Body of pancreas (tissue), 4 donors: ENCODE data around the gene NME2. TPM values are rescaled to one million over a fixed set of nuclear protein-coding genes. Genes with fewer than 3 reads are reported as not detected.
"Not testable (repeated sequence)": the region's sequence is repeated elsewhere in the genome, so short reads cannot be mapped to it uniquely, and the experiment has no call there.

Source experiments
- ATAC-seq: fragments of 150-250 bp; one replicate; pipeline ENCODE4 v1.9.1; 2016
- DNase-seq, 4 donors: peaks; one replicate each; pipeline ENCODE4 v3.0.0-alpha.2; 2019
- H3K27ac ChIP-seq, 4 donors: fragments of 200-600 bp; sonication (generic); 1 replicate in 3 of 4; 2 replicates in 1 of 4; pipeline versions ENCODE4 v1.5.1 to v1.6.1; 2016 to 2019; ENCODE audit warnings: mild to moderate bottlenecking in 1 of 4, mixed read lengths in 1 of 4, moderate library complexity in 1 of 4
- H3K27me3 ChIP-seq, 2 donors: fragments of 200-600 bp; sonication (generic); one replicate each; pipeline ENCODE4 v1.6.0; 2016; ENCODE audit warnings: mild to moderate bottlenecking in 1 of 2
- H3K36me3 ChIP-seq, 2 donors: fragments of 200-600 bp; sonication (generic); replicated peaks in 1 of 2; 2 replicates each; pipeline ENCODE4 v1.5.1; 2016; ENCODE audit warnings: low read depth in 2 of 2; ENCODE audit not compliant: insufficient read depth in 1 of 2
- H3K4me1 ChIP-seq: fragments of 200-600 bp; sonication (generic); one replicate; pipeline ENCODE4 v1.6.0; 2016
- H3K4me3 ChIP-seq, 2 donors: fragments of 200-600 bp; sonication (generic); 1 replicate in 1 of 2; 2 replicates in 1 of 2; pipeline ENCODE4 v1.5.1; 2016 to 2019
- H3K9me3 ChIP-seq, 3 donors: fragments of 200-600 bp; sonication (generic); 1 replicate in 2 of 3; 2 replicates in 1 of 3; pipeline ENCODE4 v1.5.1; 2016
- POLR2A ChIP-seq, 3 donors: fragments of 450-650 bp; IDR thresholded peaks; one replicate each; pipeline ENCODE4 v1.6.1; 2016; ENCODE audit warnings: antibody characterized with exemption in 3 of 3, mild to moderate bottlenecking in 2 of 3
- WGBS, 2 donors: methylation state at CpG; one replicate each; pipeline ENCODE4 v1.1.5; 2017; 5-methylcytosine and 5-hydroxymethylcytosine counted together
- intact Hi-C: fragments of 100-400 bp; cut with DNase I; formaldehyde crosslinking; loops from one replicate; pipeline ENCODE4 v1.15.1; 2023
- total RNA-seq, 2 donors: library from RNA; depleted of rRNA; stranded (reverse); fragments of >200 nt; gene quantifications; one replicate each; pipeline ENCODE4 v1.1.0, GENCODE V29; 2016
- TF ChIP-seq, protein P1 (sequence below), 7 experiments: fragments of 450-650 bp in 4 of 7; fragments of 200-600 bp in 3 of 7; sonication (generic) in 3 of 7; IDR thresholded peaks; one replicate each; pipeline ENCODE4 v1.5.1; 2016 to 2019; ENCODE audit warnings: antibody characterized with exemption in 7 of 7

NME2 gene
- total RNA-seq, 2 donors from 2014 or later: 108 to 172 TPM

DNA sequence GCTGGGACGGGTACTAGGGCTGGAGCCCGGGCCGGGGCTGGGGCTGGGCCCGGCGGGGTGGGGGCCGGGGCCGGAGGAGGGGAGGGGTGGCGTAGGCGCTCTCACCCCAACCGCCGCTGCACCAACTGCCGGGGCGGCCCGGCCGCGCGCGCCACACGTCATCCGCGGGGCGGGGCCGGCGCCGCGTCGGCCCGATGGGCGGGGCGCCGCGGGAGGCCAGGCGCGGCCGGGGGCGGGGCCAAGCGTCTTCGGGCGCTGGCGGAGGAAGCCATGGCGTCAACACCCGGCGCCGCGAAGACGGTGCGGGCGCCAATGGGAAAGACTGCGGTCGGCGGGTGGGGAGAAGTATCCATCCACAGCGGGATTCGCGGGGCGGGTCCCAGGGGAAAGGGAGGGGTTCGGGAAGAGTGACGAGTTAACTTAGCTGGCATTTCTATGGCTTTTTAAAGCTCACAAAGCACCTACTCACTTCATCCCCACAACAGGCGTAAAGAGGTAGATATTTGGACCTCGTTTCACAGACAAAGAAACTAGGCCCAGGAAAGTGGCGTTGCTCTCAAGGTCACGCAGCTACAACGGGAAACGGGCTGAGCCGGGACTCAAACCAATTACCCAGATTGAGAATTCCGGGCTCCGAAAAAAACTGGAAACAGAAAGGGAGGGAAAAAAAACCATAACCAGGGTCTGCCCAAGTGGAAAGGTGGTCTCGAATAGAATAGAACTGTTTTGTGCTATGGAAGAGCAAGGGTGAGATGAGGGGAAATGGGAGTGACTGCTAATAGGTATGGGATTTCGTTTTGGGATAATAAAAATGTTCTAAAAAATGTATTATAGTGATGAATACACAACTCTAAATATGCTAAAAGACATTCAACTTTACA, 45.2 kb upstream of the NME2 start, which contains the start of gene SPAG9:
Gene SPAG9 (minus strand): TSS at position 130 of the 881 bp plus-strand sequence. CDS start 212 bp downstream, outside the sequence.
- Histone ChIP-seq H3K27me3 (no peaks in the 10 kb centered on the region), H3K36me3 (no peaks in the 10 kb centered on the region), H3K4me3 (peak within 1 kb of the TSS; percentile 83 to 89), H3K4me1 (peaks cover 54% of the 10 kb centered on the region), H3K9me3 (no peaks in the 10 kb centered on the region), H3K27ac (peak within 1 kb of the TSS; percentile 94 to 100 (median 98))
- TF ChIP-seq POLR2A (IDR thresholded peaks at IDR 0.05): peak in 2 of 3 donors; percentile 60 to 89
- TF ChIP-seq, protein P1, sequence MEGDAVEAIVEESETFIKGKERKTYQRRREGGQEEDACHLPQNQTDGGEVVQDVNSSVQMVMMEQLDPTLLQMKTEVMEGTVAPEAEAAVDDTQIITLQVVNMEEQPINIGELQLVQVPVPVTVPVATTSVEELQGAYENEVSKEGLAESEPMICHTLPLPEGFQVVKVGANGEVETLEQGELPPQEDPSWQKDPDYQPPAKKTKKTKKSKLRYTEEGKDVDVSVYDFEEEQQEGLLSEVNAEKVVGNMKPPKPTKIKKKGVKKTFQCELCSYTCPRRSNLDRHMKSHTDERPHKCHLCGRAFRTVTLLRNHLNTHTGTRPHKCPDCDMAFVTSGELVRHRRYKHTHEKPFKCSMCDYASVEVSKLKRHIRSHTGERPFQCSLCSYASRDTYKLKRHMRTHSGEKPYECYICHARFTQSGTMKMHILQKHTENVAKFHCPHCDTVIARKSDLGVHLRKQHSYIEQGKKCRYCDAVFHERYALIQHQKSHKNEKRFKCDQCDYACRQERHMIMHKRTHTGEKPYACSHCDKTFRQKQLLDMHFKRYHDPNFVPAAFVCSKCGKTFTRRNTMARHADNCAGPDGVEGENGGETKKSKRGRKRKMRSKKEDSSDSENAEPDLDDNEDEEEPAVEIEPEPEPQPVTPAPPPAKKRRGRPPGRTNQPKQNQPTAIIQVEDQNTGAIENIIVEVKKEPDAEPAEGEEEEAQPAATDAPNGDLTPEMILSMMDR (IDR thresholded peaks at IDR 0.05): no peak
- ATAC-seq (peak; percentile 81), DNase-seq (peak; percentile 95 to 96 (median 96))
- WGBS, 2 donors: 1 to 3% methylated on average over 24 to 57 of the region's 68 CpGs
- intact Hi-C loops: no loop called here

DNA sequence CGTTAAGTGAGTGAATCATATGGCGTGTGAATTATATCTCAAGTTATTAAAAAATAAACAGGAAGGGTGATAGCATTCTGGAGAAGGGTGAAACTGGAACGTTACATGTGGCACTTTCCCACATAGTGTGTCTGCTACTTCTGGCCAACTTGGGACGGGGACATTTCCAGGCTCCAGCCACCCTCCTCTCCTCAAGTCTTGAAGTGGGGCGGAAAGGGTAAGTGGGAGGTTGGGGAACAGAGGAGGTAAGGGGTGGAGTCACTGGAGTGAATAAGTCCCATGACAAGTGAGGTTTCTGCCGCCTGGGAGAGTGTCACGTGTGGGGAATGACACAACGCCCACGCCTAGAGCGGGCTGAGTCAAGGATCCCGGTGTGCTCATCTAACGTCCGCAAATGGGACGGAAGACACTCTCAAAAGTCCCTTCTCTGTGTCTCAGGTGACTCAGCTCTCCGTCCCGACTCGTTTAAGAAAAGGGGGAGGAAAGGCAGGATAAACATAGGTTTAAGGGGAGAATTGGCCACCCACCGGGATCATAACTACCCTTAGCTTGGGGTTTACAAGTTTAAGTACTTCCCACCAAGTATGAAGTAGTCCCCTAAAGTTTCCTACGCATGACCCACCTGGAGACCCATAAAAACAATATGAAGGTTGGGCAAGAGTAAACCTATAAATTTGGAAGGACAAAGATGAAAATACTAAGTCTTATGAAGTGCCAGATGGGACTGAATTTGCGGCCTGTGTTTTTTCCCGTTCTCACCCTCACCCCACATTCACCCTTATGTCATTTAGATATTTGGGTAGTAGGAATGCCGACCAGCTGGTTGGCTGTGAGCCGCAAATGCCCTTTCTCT, 44.4 kb upstream of the NME2 start:
- Histone ChIP-seq H3K27me3 (no peaks in the 10 kb centered on the region), H3K36me3 (no peaks in the 10 kb centered on the region), H3K4me1 (peaks cover 54% of the 10 kb centered on the region), H3K27ac (peak overlapping the region; percentile 94 to 100 (median 98)), H3K4me3 (peak overlapping the region in 1 of 2 donors; percentile 23), H3K9me3 (no peaks in the 10 kb centered on the region)
- DNase-seq: peak; percentile 91 to 98 (median 95)
- WGBS, 2 donors: 5 to 7% methylated on average over 23 of the region's 23 CpGs
- peak; percentile 95 to 99 (median 99) for TF ChIP-seq POLR2A (IDR thresholded peaks at IDR 0.05)
- TF ChIP-seq, protein P1 (IDR thresholded peaks at IDR 0.05): peak in 1 of 7 experiments; percentile 4
- ATAC-seq: peak; percentile 72
- intact Hi-C loops: no loop called here

DNA sequence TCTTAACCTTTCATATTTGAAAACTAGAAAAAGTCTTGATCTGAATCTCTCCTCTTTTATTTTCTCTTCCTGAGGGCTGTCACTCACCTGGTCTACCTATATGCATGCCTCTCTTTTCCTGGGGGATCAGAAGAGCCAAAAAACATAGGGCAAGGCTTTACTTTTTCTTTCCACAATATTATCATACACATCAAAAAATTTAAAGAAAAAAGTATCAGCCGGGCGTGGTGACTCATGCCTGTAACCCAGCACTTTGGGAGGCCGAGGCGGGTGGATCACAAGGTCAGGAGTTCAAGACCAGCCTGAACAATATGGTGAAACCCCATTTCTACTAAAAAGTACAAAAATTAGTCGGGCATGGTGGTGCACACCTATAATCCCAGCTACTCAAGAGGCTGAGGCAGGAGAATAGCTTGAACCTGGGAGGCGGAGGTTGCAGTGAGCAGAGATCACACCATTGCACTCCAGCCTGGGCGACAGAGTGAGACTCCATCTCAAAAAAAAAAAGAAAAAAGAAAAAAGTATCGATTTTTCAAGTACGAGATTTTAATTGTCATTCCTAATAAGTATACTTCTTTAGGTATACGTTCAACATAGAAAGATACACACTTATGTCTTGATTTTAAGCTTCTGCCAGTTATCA, 43.6 kb upstream of the NME2 start:
- H3K9me3 ChIP-seq, H3K4me3 ChIP-seq: not testable (repeated sequence)

DNA sequence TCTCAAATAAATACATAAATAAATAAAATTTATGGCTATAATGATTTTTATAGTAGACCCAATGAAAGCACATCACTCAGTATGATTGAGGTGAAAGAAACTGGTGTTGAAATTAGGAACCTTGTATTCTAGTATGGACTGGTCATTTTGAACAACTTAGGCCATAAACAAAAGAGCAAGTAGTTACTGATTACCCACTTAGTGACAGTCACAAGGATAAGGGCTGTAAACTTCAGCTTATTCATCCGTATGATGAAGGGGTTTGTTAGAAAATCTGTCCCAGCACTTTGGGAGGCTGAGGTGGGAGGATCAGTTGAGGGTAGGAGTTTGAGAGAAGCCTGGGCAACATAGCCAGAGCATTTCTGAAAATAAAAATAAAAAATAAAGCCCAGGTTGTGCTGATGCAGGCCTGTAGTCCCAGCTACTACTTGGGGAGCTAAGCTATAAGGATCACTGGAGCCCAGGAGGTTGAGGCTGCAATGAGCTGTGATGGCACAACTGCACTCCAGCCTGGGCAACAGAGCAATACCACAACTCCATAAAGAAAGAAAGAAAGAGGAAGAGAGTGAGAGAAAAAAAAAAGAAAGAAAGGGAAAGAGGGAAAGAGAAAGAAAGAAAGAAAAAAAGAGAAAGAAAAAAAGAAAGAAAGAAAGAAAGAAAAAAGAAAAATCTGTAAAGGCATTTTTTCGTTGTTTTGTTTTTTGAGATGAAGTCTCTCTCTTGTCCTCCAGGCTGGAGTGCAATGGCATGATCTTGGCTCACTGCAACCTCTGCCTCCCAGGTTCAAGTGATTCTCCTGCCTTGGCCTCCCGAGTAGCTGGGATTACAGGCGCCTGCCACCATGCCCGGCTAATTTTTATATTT, 41.3 kb upstream of the NME2 start:
- H3K27me3 ChIP-seq: no peaks in the 10 kb centered on the region
- 81 to 82% methylated on average over 5 of the region's 5 CpGs for WGBS, 2 donors
- peaks cover 43% of the 10 kb centered on the region for H3K4me1 ChIP-seq
- no peak overlapping the region for H3K4me3 ChIP-seq
- peak overlapping the region in 3 of 4 donors; percentile 19 to 80 (median 78) for H3K27ac ChIP-seq
- no peaks in the 10 kb centered on the region for H3K36me3 ChIP-seq
- DNase-seq (no peak), ATAC-seq (no peak)
- no peak for TF ChIP-seq POLR2A (IDR thresholded peaks at IDR 0.05)
- TF ChIP-seq, protein P1 (IDR thresholded peaks at IDR 0.05): no peak
- no peaks in the 10 kb centered on the region for H3K9me3 ChIP-seq
- intact Hi-C loops: no loop called here

More for the DNA sequence above, 43.6 kb upstream of the NME2 start:
- H3K36me3 ChIP-seq, H3K27me3 ChIP-seq, DNase-seq, ATAC-seq, intact Hi-C loops: not testable (repeated sequence)
- WGBS, 2 donors: 72 to 82% methylated on average over 10 of the region's 10 CpGs
- Histone ChIP-seq H3K27ac (peak overlapping the region; percentile 94 to 100 (median 98)), H3K4me1 (peaks cover 52% of the 10 kb centered on the region)
